Endothelial cell of umbilical vein (primary cell): ENCODE measurements around the gene CCDC195.

Source experiments
- CTCF ChIP-seq, 2 donors: IDR thresholded peaks; 1 replicate in 1 of 2; 2 replicates in 1 of 2; pipeline ENCODE4 v1.5.1; 2011; ENCODE audit warnings: low read length in 2 of 2, mild to moderate bottlenecking in 2 of 2, moderate library complexity in 2 of 2, control low read depth in 1 of 2, inconsistent platforms in 1 of 2, low read depth in 1 of 2; ENCODE audit not compliant: insufficient read depth in 1 of 2; ENCODE audit errors: extremely low read depth in 1 of 2
- EZH2 ChIP-seq: IDR thresholded peaks from 2 replicates; pipeline ENCODE4 v1.6.1; 2012; ENCODE audit warnings: borderline replicate concordance, low read depth, mild to moderate bottlenecking, moderate library complexity, low read length, inconsistent platforms; ENCODE audit not compliant: severe bottlenecking
- FOS ChIP-seq: IDR thresholded peaks from 2 replicates; pipeline ENCODE4 v1.6.1; 2011; ENCODE audit warnings: mild to moderate bottlenecking, low read length, moderate library complexity, borderline replicate concordance; ENCODE audit not compliant: insufficient read depth
- JUN ChIP-seq: IDR thresholded peaks from 2 replicates; pipeline ENCODE4 v1.6.1; 2011; ENCODE audit warnings: borderline replicate concordance, low read depth; ENCODE audit not compliant: insufficient read length, insufficient read depth
- MAX ChIP-seq: IDR thresholded peaks from 2 replicates; pipeline ENCODE4 v1.6.1; 2011; ENCODE audit not compliant: insufficient read depth, insufficient read length
- POLR2A ChIP-seq: IDR thresholded peaks from 2 replicates; pipeline ENCODE4 v1.6.1; 2012; ENCODE audit warnings: low read depth, mild to moderate bottlenecking, control low read depth, low read length
- POLR2AphosphoS5 ChIP-seq: IDR thresholded peaks from 2 replicates; pipeline ENCODE4 v1.6.1; 2012; ENCODE audit warnings: low read depth, mild to moderate bottlenecking, control low read depth, low read length, moderate library complexity; ENCODE audit not compliant: insufficient read depth

- TF ChIP-seq CTCF (IDR thresholded peaks at IDR 0.05; ENCODE audit: extremely low read depth in 1 of 2, insufficient read depth in 1 of 2, low read depth in 1 of 2, low read length in 2 of 2): no peak
- TF ChIP-seq POLR2A: no peak
- TF ChIP-seq MAX: no peak
- no peak for TF ChIP-seq JUN
- no peak for TF ChIP-seq EZH2
- no peak for TF ChIP-seq POLR2AphosphoS5
- TF ChIP-seq FOS: no peak
Observed at GRCh38 chr2:224657349-224657748, 58.8 kb downstream of the CCDC195 start.
